A673 (cell line): ENCODE data around the gene BCAS1. TPM values are rescaled to one million over a fixed set of nuclear protein-coding genes. Genes with fewer than 3 reads are reported as not detected.

ENCODE experiments used
- BruUV-seq: library from RNA; stranded (reverse); fragments of 400-500 nt; replicated peaks from 2 replicates; lab custom pipeline; 2021; lab: Mats Ljungman, UMichigan
- CTCF ChIA-PET: fragments of 300-600 bp; sonication (Branson Sonifier 250); formaldehyde crosslinking; loops from one replicate; lab custom pipeline; 2022; ENCODE audit warnings: antibody characterized with exemption; lab: Charles Lee
- POLR2A ChIA-PET: fragments of 300-600 bp; sonication (Branson Sonifier 250); formaldehyde crosslinking; loops from one replicate; lab custom pipeline; 2022; ENCODE audit warnings: antibody characterized with exemption; ENCODE audit not compliant: low non-redundant PET; lab: Charles Lee
- DNase-seq: peaks from one replicate; pipeline ENCODE4 v3.0.0-alpha.2; 2015; ENCODE audit warnings: low spot score
- H3K27ac ChIP-seq: fragments of 200-600 bp; sonication (generic); 2 replicates; pipeline ENCODE4 v1.5.1; 2016; ENCODE audit warnings: mixed run types, low read depth, mild to moderate bottlenecking, mixed read lengths, antibody characterized with exemption, low read length; ENCODE audit not compliant: poor library complexity, severe bottlenecking
- H3K27me3 ChIP-seq: fragments of 200-600 bp; sonication (generic); replicated peaks from 2 replicates; pipeline ENCODE4 v1.6.1; 2017; ENCODE audit warnings: mixed run types, low read depth, mild to moderate bottlenecking, mixed read lengths, antibody characterized with exemption, low read length; ENCODE audit not compliant: insufficient read depth, poor library complexity
- H3K36me3 ChIP-seq: fragments of 200-600 bp; sonication (generic); 2 replicates; pipeline ENCODE4 v1.6.1; 2016; ENCODE audit warnings: mixed run types, mild to moderate bottlenecking, mixed read lengths, antibody characterized with exemption, low read length; ENCODE audit not compliant: insufficient read depth, poor library complexity, severe bottlenecking
- H3K4me1 ChIP-seq: fragments of 200-600 bp; sonication (generic); 2 replicates; pipeline ENCODE4 v1.6.1; 2017; ENCODE audit warnings: mixed run types, mild to moderate bottlenecking, mixed read lengths, antibody characterized with exemption, low read length; ENCODE audit not compliant: insufficient read depth, poor library complexity, severe bottlenecking
- H3K4me3 ChIP-seq: fragments of 200-600 bp; sonication (generic); 2 replicates; pipeline ENCODE4 v1.5.1; 2016; ENCODE audit warnings: low read depth, mixed run types, mild to moderate bottlenecking, mixed read lengths, low read length; ENCODE audit not compliant: poor library complexity, severe bottlenecking
- H3K9me3 ChIP-seq: fragments of 200-600 bp; sonication (generic); 2 replicates; pipeline ENCODE4 v1.6.1; 2016; ENCODE audit warnings: mixed run types, low read depth, mild to moderate bottlenecking, mixed read lengths, antibody characterized with exemption, low read length; ENCODE audit not compliant: poor library complexity, severe bottlenecking
- CTCF ChIP-seq: fragments of 300-800, 200-600 bp; sonication (generic); conservative IDR thresholded peaks from 2 replicates; pipeline ENCODE4 v1.5.1; 2017; ENCODE audit warnings: low read depth, mild to moderate bottlenecking, antibody characterized with exemption, low read length, moderate library complexity, mixed read lengths
- EZH2 ChIP-seq: fragments of 200-600 bp; sonication (generic); IDR thresholded peaks from 2 replicates; pipeline ENCODE4 v1.6.1; 2017; ENCODE audit warnings: borderline replicate concordance, low read depth, mild to moderate bottlenecking, mixed read lengths, antibody characterized with exemption, low read length; ENCODE audit not compliant: poor library complexity, severe bottlenecking
- intact Hi-C: fragments of 100-400 bp; cut with micrococcal nuclease; formaldehyde crosslinking; loops from one replicate; pipeline ENCODE4 v1.10.0; 2022; ENCODE audit not compliant: unreplicated experiment
- total RNA-seq: library from RNA; stranded (reverse); gene quantifications from 2 replicates; pipeline ENCODE4 v1.2.3, GENCODE V29; 2021

The BCAS1 gene
- total RNA-seq, 1 experiment from 2014 or later: 1.4 TPM

- CTCF ChIA-PET: interaction anchor here (0.5 kb wide), 1 partner anchor 433 kb away, joined by 3 read pairs; no protein-coding TSS in a partner anchor
- Histone ChIP-seq H3K9me3 (peaks cover 4% of the 10 kb centered on the region), H3K36me3 (no peaks in the 10 kb centered on the region), H3K27me3 (no peaks in the 10 kb centered on the region), H3K27ac (no peak overlapping the region), H3K4me1 (peaks cover 18% of the 10 kb centered on the region), H3K4me3 (no peak overlapping the region)
- intact Hi-C loops: no loop called here
- DNase-seq: no peak
- POLR2A ChIA-PET: no interaction called here
- BruUV-seq: no TSS peak
- TF ChIP-seq EZH2 (no peak), CTCF (peak; percentile 37; the same call in 1 of the 2 replicates)
These were observed 13.4 kb downstream of the BCAS1 start for GRCh38 chr20:54056762-54057639.

- no peak for TF ChIP-seq EZH2
- no peak for TF ChIP-seq CTCF
- Histone ChIP-seq H3K27me3 (no peaks in the 10 kb centered on the region), H3K9me3 (peaks cover 4% of the 10 kb centered on the region), H3K27ac (no peak overlapping the region), H3K4me1 (peaks cover 8% of the 10 kb centered on the region), H3K36me3 (no peaks in the 10 kb centered on the region), H3K4me3 (no peak overlapping the region)
- ChIA-PET POLR2A (no interaction called here), CTCF (no interaction called here)
- intact Hi-C loops: no loop called here
- BruUV-seq: no TSS peak
- DNase-seq: no peak
These were observed 15.9 kb downstream of the BCAS1 start for GRCh38 chr20:54054516-54054915.

GRCh38 chr20:54051068-54051467 is 19.3 kb downstream of the BCAS1 start:
- no TSS peak for BruUV-seq
- ChIA-PET POLR2A (no interaction called here), CTCF (interaction anchor here (0.6 kb wide), 1 partner anchor 157 kb away, joined by 3 read pairs; the partner anchor contains the start of gene PFDN4)
- intact Hi-C loops: no loop called here
- Histone ChIP-seq H3K27ac (no peak overlapping the region), H3K4me3 (no peak overlapping the region), H3K36me3 (no peaks in the 10 kb centered on the region), H3K4me1 (no peaks in the 10 kb centered on the region), H3K9me3 (peaks cover 4% of the 10 kb centered on the region), H3K27me3 (no peaks in the 10 kb centered on the region)
- TF ChIP-seq EZH2 (no peak), CTCF (no peak)
- DNase-seq: no peak
